Esophagus squamous epithelium (tissue), 5 donors: Measurements from ENCODE around the gene ZNF385D. TPM values are rescaled to one million over a fixed set of nuclear protein-coding genes. Genes with fewer than 3 reads are reported as not detected.

Experiments
- DNase-seq: peaks from one replicate; lab custom pipeline; 2025; lab: John Stamatoyannopoulos, UW
- H3K27ac ChIP-seq, 4 donors: fragments of 200-600 bp; sonication (generic); one replicate each; pipeline ENCODE4 v1.5.1; 2016 to 2019; ENCODE audit warnings: mild to moderate bottlenecking in 1 of 4
- H3K27me3 ChIP-seq, 4 donors: fragments of 200-600 bp; sonication (generic); 1 replicate in 3 of 4; 2 replicates in 1 of 4; pipeline versions ENCODE4 v1.5.1 to v1.6.0; 2017 to 2021; ENCODE audit warnings: antibody characterized with exemption in 1 of 4
- H3K36me3 ChIP-seq, 3 donors: fragments of 200-600 bp; sonication (generic); one replicate each; pipeline ENCODE4 v1.5.1; 2016 to 2019
- H3K4me1 ChIP-seq, 3 donors: fragments of 200-600 bp; sonication (generic); one replicate each; pipeline ENCODE4 v1.5.1; 2017 to 2019
- H3K4me3 ChIP-seq, 4 donors: fragments of 200-600 bp; sonication (generic); 1 replicate in 3 of 4; 2 replicates in 1 of 4; pipeline ENCODE4 v1.5.1; 2016 to 2019; ENCODE audit warnings: mild to moderate bottlenecking in 2 of 4, moderate library complexity in 1 of 4
- H3K9me3 ChIP-seq, 3 donors: fragments of 200-600 bp; sonication (generic); one replicate each; pipeline ENCODE4 v1.5.1; 2016 to 2019
- POLR2A ChIP-seq, 4 donors: fragments of 450-650 bp; IDR thresholded peaks; one replicate each; pipeline ENCODE4 v1.6.1; 2017; ENCODE audit warnings: antibody characterized with exemption in 4 of 4, mild to moderate bottlenecking in 4 of 4, moderate library complexity in 3 of 4
- WGBS, 2 donors: methylation state at CpG; one replicate each; pipeline ENCODE4 v1.1.5; 2018; 5-methylcytosine and 5-hydroxymethylcytosine counted together
- intact Hi-C: fragments of 100-400 bp; cut with DNase I; formaldehyde crosslinking; loops from one replicate; pipeline ENCODE4 v1.15.0; 2022
- total RNA-seq, 4 donors: library from RNA; depleted of rRNA; stranded (reverse); fragments of >200 nt; gene quantifications; one replicate each; pipeline ENCODE4 v1.1.0, GENCODE V29; 2016
- TF ChIP-seq, protein P1 (sequence below), 6 experiments: fragments of 450-650 bp in 4 of 6; fragments of 200-600 bp in 2 of 6; sonication (generic) in 2 of 6; IDR thresholded peaks; one replicate each; pipeline ENCODE4 v1.5.1; 2016 to 2019; ENCODE audit warnings: antibody characterized with exemption in 6 of 6, mild to moderate bottlenecking in 4 of 6, moderate library complexity in 4 of 6
- donor health status: DM: yes; HTN: yes; CAD: no.

ZNF385D gene
- total RNA-seq, 4 donors from 2014 or later, result 0.04 to 3.4 (median 0.50) TPM

DNA sequence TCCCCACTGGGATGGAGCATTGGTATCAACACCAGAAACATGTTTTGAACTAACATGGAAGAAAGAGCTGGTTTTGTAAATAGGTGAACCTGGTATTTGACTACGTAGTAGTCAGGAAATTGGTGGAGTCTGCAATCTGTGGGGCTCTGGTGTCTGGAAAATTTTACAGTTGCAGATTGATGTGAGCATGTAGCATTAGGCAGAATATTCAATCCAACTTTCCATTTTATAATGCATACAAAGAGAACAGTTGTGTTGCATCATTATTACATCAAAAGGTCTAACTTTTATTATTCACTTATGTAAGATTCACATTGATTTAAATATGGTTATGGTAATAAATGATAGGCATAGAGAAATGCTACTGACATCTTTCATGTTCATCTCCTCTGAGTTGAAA lies 340.0 kb downstream of the ZNF385D start:
- no peak overlapping the region for H3K27ac ChIP-seq
- no peaks in the 10 kb centered on the region for H3K4me1 ChIP-seq
- no peak overlapping the region for H3K4me3 ChIP-seq
- intact Hi-C loops, result no loop called here
- H3K27me3 ChIP-seq, result no peaks in the 10 kb centered on the region
- DNase-seq, result no peak
- no peak for TF ChIP-seq POLR2A (IDR thresholded peaks at IDR 0.05)
- TF ChIP-seq, protein P1, sequence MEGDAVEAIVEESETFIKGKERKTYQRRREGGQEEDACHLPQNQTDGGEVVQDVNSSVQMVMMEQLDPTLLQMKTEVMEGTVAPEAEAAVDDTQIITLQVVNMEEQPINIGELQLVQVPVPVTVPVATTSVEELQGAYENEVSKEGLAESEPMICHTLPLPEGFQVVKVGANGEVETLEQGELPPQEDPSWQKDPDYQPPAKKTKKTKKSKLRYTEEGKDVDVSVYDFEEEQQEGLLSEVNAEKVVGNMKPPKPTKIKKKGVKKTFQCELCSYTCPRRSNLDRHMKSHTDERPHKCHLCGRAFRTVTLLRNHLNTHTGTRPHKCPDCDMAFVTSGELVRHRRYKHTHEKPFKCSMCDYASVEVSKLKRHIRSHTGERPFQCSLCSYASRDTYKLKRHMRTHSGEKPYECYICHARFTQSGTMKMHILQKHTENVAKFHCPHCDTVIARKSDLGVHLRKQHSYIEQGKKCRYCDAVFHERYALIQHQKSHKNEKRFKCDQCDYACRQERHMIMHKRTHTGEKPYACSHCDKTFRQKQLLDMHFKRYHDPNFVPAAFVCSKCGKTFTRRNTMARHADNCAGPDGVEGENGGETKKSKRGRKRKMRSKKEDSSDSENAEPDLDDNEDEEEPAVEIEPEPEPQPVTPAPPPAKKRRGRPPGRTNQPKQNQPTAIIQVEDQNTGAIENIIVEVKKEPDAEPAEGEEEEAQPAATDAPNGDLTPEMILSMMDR (IDR thresholded peaks at IDR 0.05), result no peak
- no peaks in the 10 kb centered on the region for H3K36me3 ChIP-seq
- 78 to 90% methylated on average over 1 of the region's 1 CpG for WGBS, 2 donors
- H3K9me3 ChIP-seq, result no peaks in the 10 kb centered on the region

DNA sequence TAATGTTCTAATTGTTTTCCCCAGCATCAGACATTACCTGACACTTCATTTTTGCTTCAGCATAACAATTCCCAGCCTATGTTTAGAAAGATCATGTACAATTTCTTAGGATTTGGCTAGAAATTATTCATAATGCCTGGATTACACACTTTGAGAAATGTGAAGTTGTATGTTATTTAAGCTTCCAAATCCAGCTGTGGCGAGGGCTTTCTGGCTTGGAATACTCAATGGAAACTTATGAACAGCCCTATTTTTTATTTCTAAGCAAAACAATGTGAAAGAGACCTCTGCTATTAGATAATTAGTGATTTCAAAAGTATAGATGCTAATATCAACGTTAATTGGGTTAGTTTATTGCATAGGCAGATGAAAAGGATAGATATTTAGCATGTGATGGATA lies 341.6 kb downstream of the ZNF385D start:
- DNase-seq, result no peak
- H3K36me3 ChIP-seq, result no peaks in the 10 kb centered on the region
- no peaks in the 10 kb centered on the region for H3K27me3 ChIP-seq
- 44 to 52% methylated on average over 2 of the region's 2 CpGs for WGBS, 2 donors
- no peaks in the 10 kb centered on the region for H3K9me3 ChIP-seq
- H3K4me1 ChIP-seq, result no peaks in the 10 kb centered on the region
- no peak overlapping the region for H3K27ac ChIP-seq
- intact Hi-C loops, result no loop called here
- TF ChIP-seq POLR2A (IDR thresholded peaks at IDR 0.05), result no peak
- TF ChIP-seq, protein P1 (IDR thresholded peaks at IDR 0.05), result no peak
- H3K4me3 ChIP-seq, result no peak overlapping the region

DNA sequence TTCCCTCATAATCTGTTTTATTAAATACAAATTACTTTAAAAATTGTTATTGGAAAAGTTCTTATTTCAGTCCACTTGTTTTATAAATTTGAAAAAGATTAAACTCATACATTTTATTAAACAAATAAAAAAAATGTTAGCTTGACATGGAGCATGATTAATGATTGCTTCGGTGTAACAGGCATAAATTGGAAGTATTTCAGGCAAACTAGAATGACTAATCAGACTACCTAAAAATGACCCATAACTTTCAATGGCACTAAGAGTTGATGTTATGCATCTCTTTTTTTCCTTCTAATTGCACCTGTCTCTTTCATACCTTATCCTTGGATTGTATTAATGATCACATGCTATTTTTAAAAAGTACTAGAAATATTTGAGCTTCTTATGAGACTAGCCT lies 343.3 kb downstream of the ZNF385D start:
- no peaks in the 10 kb centered on the region for H3K36me3 ChIP-seq

DNA sequence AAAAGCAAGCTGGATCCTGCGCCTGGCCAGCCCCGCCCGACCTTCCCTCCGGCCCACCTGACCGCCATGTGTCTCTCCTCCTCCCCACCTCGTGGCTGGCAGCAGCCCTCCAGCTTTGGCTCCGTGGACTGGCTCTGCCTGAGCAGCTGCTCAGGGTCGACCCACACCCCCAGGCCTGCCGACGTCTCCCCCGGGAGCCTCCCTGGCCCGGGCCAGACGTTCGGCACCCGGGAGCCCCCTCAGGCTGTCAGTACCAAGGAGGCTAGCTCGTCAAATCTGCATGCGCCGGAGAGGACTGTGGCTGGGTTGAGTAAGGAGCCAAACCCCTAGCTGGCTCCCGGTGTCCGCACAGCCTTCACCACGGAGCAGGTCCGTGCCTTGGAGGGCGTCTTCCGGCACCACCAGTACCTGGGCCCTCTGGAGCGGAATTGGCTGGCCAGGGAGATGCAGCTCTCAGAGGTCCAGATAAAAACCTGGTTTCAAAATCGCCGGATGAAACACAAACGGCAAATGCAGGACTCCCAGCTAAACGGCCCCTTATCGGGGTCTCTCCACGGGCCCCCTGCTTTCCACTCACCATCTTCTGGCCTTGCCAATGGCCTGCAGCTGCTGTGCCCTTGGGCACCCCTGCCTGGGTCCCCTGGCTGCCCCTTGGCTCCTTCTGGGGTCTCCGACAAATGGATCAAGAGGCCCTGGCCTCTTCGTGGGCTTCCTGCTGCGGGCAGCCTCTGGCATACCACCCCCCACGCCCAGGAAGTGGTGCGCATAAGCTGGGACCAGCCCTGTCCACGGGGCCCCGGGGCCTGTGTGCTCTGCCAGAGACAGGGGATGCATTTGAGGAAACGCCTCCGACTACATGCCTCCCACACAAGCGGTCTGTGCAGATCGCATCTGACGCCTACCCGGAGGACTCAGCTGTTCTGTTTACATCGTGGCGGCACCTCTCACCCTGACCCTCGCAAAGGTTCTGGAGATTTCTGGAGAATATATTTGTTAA lies 345.0 kb downstream of the ZNF385D start:
- H3K36me3 ChIP-seq, result no peaks in the 10 kb centered on the region
- H3K4me3 ChIP-seq, result no peak overlapping the region
- intact Hi-C loops, result no loop called here
- no peaks in the 10 kb centered on the region for H3K27me3 ChIP-seq
- H3K9me3 ChIP-seq, result no peaks in the 10 kb centered on the region
- DNase-seq, result no peak
- no peak overlapping the region for H3K27ac ChIP-seq
- H3K4me1 ChIP-seq, result no peaks in the 10 kb centered on the region
- 86% methylated on average over 14 to 25 of the region's 47 CpGs for WGBS, 2 donors
- TF ChIP-seq, protein P1 (IDR thresholded peaks at IDR 0.05), result no peak
- no peak for TF ChIP-seq POLR2A (IDR thresholded peaks at IDR 0.05)

More for the DNA sequence above, 343.3 kb downstream of the ZNF385D start:
- Histone ChIP-seq H3K4me3 (no peak overlapping the region), H3K9me3 (no peaks in the 10 kb centered on the region), H3K27ac (no peak overlapping the region), H3K4me1 (no peaks in the 10 kb centered on the region), H3K27me3 (no peaks in the 10 kb centered on the region)
- DNase-seq, result no peak
- no peak for TF ChIP-seq POLR2A (IDR thresholded peaks at IDR 0.05)
- TF ChIP-seq, protein P1 (IDR thresholded peaks at IDR 0.05), result no peak
- intact Hi-C loops, result no loop called here
- 16 to 29% methylated on average over 1 of the region's 1 CpG for WGBS, 2 donors

DNA sequence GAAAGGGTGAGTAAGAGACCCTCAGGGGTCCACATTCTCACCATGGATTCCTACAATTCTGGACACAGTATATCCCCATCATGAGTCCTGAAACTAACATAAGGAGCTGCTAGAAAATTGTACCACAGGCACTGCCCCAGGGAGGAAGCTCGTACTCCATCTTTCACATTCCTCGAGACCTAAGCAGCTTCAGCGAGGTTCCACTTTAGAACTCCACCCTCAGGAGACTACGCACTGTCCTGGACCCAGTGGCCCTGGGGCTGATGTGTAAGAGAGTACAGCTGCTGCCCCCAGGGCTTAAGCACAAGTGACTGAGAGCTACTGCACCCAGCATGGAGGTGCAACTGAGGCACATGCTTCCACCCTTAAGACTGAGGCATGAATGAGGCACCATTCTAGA lies 352.5 kb downstream of the ZNF385D start:
- H3K36me3 ChIP-seq, result no peaks in the 10 kb centered on the region
- WGBS, 2 donors, result 85 to 86% methylated on average over 2 to 4 of the region's 4 CpGs
- H3K27me3 ChIP-seq, result no peaks in the 10 kb centered on the region
- intact Hi-C loops, result no loop called here
- H3K9me3 ChIP-seq, result peaks cover 0 to 5% (median 0%) of the 10 kb centered on the region in 3 donors
- no peak overlapping the region for H3K27ac ChIP-seq
- no peak overlapping the region for H3K4me3 ChIP-seq
- no peak for DNase-seq
- no peaks in the 10 kb centered on the region for H3K4me1 ChIP-seq
- TF ChIP-seq, protein P1 (IDR thresholded peaks at IDR 0.05), result no peak
- no peak for TF ChIP-seq POLR2A (IDR thresholded peaks at IDR 0.05)
